Vagina (tissue), 2 donors: ENCODE results near the gene SGCD. TPM values are rescaled to one million over a fixed set of nuclear protein-coding genes. Genes with fewer than 3 reads are reported as not detected.

Source experiments
- DNase-seq, 2 donors: peaks; one replicate each; pipeline ENCODE4 v3.0.0-alpha.2; 2017; ENCODE audit errors: extremely low spot score in 2 of 2
- H3K27ac ChIP-seq: fragments of 200-600 bp; sonication (generic); one replicate; pipeline ENCODE4 v1.5.1; 2019
- H3K27me3 ChIP-seq: fragments of 200-600 bp; sonication (generic); one replicate; pipeline ENCODE4 v1.5.1; 2019
- H3K36me3 ChIP-seq, 2 donors: fragments of 200-600 bp; sonication (generic); one replicate each; pipeline ENCODE4 v1.5.1; 2017 to 2019
- H3K4me1 ChIP-seq: fragments of 200-600 bp; sonication (generic); one replicate; pipeline ENCODE4 v1.5.1; 2019
- H3K4me3 ChIP-seq, 2 donors: fragments of 200-600 bp; sonication (generic); 1 replicate in 1 of 2; 2 replicates in 1 of 2; pipeline ENCODE4 v1.5.1; 2016 to 2019
- H3K9me3 ChIP-seq: fragments of 200-600 bp; sonication (generic); one replicate; pipeline ENCODE4 v1.5.1; 2019
- POLR2A ChIP-seq, 2 donors: fragments of 450-650 bp; IDR thresholded peaks; one replicate each; pipeline ENCODE4 v1.6.1; 2017; ENCODE audit warnings: antibody characterized with exemption in 2 of 2, mild to moderate bottlenecking in 2 of 2, moderate library complexity in 2 of 2
- POLR2AphosphoS5 ChIP-seq, 2 donors: sonication (generic); formaldehyde crosslinking; IDR thresholded peaks; one replicate each; pipeline ENCODE4 v1.9.0; 2017; ENCODE audit warnings: antibody characterized with exemption in 2 of 2, mild to moderate bottlenecking in 2 of 2, low read depth in 1 of 2; ENCODE audit not compliant: insufficient read depth in 1 of 2
- intact Hi-C: fragments of 100-400 bp; cut with DNase I; formaldehyde crosslinking; loops from one replicate; pipeline ENCODE4 v1.15.1; 2023
- total RNA-seq: library from RNA; depleted of rRNA; stranded (reverse); fragments of >200 nt; gene quantifications from one replicate; pipeline ENCODE4 v1.2.3, GENCODE V29; 2016
- TF ChIP-seq, protein P1 (sequence below), 3 experiments: fragments of 450-650 bp in 2 of 3; fragments of 200-600 bp in 1 of 3; sonication (generic) in 1 of 3; IDR thresholded peaks; one replicate each; pipeline ENCODE4 v1.5.1; 2017 to 2019; ENCODE audit warnings: antibody characterized with exemption in 3 of 3, mild to moderate bottlenecking in 2 of 3, moderate library complexity in 2 of 3

Gene SGCD
- total RNA-seq, 1 donor from 2014 or later = 6.9 TPM

DNA sequence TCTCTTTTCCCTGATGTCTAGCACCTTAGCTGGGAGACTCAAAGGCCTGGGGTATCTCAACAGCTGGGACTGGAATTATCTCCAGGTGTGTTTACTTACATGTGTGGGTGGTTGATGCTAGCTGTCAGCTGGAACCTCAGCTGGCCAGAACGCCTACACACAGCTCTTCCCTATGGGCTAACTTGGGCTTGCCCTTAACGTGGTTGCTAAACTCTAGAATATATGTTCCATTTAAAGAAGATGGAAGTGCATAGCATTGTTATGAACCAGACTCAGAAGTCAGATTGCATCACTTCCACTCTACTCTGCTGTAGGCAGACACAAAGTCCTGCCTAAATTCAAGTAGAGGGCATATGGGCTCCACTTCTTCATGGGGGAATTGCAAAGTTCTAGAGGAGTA lies 29.3 kb downstream of the SGCD start:
- no peak for DNase-seq
- no peak for TF ChIP-seq POLR2A (IDR thresholded peaks at IDR 0.05)
- TF ChIP-seq, protein P1, sequence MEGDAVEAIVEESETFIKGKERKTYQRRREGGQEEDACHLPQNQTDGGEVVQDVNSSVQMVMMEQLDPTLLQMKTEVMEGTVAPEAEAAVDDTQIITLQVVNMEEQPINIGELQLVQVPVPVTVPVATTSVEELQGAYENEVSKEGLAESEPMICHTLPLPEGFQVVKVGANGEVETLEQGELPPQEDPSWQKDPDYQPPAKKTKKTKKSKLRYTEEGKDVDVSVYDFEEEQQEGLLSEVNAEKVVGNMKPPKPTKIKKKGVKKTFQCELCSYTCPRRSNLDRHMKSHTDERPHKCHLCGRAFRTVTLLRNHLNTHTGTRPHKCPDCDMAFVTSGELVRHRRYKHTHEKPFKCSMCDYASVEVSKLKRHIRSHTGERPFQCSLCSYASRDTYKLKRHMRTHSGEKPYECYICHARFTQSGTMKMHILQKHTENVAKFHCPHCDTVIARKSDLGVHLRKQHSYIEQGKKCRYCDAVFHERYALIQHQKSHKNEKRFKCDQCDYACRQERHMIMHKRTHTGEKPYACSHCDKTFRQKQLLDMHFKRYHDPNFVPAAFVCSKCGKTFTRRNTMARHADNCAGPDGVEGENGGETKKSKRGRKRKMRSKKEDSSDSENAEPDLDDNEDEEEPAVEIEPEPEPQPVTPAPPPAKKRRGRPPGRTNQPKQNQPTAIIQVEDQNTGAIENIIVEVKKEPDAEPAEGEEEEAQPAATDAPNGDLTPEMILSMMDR (IDR thresholded peaks at IDR 0.05) = no peak
- TF ChIP-seq POLR2AphosphoS5 (IDR thresholded peaks at IDR 0.05; ENCODE audit: insufficient read depth in 1 of 2, low read depth in 1 of 2) = no peak
- no peaks in the 10 kb centered on the region for H3K27me3 ChIP-seq
- no peak overlapping the region for H3K27ac ChIP-seq
- H3K4me1 ChIP-seq = no peaks in the 10 kb centered on the region
- H3K9me3 ChIP-seq = no peaks in the 10 kb centered on the region
- no peaks in the 10 kb centered on the region for H3K36me3 ChIP-seq
- H3K4me3 ChIP-seq = no peak overlapping the region
- intact Hi-C loops = no loop called here

DNA sequence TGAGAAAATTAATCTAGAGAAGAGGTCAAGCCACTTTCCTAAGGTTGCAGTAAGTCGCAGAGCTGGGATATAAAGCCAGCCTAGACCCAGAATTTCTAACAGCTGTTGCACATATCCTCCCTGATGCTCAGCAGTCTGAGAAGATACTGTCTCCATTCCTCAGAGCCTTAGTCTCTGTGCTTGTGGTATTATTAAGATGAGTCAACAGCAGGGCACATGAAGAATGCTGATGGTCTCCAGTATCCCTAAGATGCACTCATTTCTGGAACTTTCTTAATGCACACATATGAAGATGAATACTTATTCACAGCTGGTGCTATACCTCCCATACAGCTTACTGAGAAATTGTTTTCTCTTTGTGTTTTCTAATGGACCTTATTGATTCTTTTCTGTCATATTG lies 32.5 kb downstream of the SGCD start:
- Histone ChIP-seq H3K27me3 (no peaks in the 10 kb centered on the region), H3K27ac (no peak overlapping the region), H3K9me3 (no peaks in the 10 kb centered on the region), H3K4me1 (no peaks in the 10 kb centered on the region), H3K36me3 (no peaks in the 10 kb centered on the region), H3K4me3 (no peak overlapping the region)
- DNase-seq = no peak
- intact Hi-C loops = no loop called here
- TF ChIP-seq, protein P1 (IDR thresholded peaks at IDR 0.05) = no peak
- TF ChIP-seq POLR2AphosphoS5 (IDR thresholded peaks at IDR 0.05; ENCODE audit: insufficient read depth in 1 of 2, low read depth in 1 of 2) (no peak), POLR2A (IDR thresholded peaks at IDR 0.05) (no peak)

DNA sequence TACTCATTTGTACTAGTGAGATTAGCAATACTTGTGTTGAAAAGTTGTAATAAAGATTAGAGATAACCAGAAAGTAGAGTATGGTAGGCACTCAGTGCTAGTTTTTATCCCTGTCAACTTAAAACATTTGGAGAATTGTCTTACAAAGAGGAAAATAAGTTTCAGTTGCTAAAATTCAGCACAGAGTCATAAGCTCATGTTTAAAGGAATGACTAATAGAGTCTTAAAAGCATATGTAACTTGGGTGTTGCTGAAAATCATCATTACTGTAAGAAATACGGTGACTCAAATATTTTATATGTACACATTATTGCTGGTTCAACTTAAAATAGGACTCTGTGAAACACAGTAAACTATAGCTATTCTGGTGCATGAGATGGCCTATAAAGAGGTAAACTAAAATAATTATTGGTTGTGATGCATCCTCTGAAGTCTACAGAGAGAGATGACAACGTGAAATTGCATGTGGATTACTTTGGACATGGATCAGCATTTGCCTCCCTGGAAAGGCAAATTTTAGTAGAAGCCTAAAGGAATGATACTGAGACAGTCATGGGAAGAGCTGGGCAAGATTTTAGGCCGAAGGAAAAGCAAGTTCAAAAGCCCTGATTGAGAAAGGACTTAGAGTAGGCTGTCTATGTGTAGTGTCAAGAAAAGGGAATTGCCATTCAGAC lies 34.6 kb downstream of the SGCD start:
- H3K36me3 ChIP-seq = no peaks in the 10 kb centered on the region
- H3K4me1 ChIP-seq = peaks cover 5% of the 10 kb centered on the region
- H3K27me3 ChIP-seq = no peaks in the 10 kb centered on the region
- no peak for DNase-seq
- TF ChIP-seq POLR2AphosphoS5 (IDR thresholded peaks at IDR 0.05; ENCODE audit: insufficient read depth in 1 of 2, low read depth in 1 of 2) = no peak
- no peak for TF ChIP-seq POLR2A (IDR thresholded peaks at IDR 0.05)
- TF ChIP-seq, protein P1 (IDR thresholded peaks at IDR 0.05) = no peak
- intact Hi-C loops = no loop called here
- H3K4me3 ChIP-seq = no peak overlapping the region
- H3K27ac ChIP-seq = no peak overlapping the region
- no peaks in the 10 kb centered on the region for H3K9me3 ChIP-seq

DNA sequence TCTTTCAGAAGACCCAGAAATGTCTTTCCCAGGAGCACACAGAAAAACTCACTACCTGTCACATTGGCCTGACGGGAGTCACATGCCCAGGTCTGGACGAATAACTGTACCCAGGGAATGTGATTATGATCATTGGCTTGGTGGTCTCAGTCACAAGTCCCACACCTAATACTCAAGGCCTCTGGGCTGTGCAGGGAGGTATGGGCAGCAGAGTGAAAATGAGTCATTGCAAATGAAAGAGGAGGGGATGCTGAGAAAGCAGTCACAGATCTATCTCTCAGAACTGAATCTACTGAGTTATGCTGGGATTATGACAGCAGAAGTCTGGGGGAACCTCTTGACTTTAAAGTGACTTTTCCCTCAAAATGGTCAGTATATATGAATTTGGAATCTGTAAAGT lies 36.9 kb downstream of the SGCD start:
- H3K36me3 ChIP-seq = no peaks in the 10 kb centered on the region
- H3K27me3 ChIP-seq = no peaks in the 10 kb centered on the region
- DNase-seq = no peak
- intact Hi-C loops = no loop called here
- H3K9me3 ChIP-seq = no peaks in the 10 kb centered on the region
- peaks cover 5% of the 10 kb centered on the region for H3K4me1 ChIP-seq
- TF ChIP-seq, protein P1 (IDR thresholded peaks at IDR 0.05) = no peak
- TF ChIP-seq POLR2AphosphoS5 (IDR thresholded peaks at IDR 0.05; ENCODE audit: insufficient read depth in 1 of 2, low read depth in 1 of 2) (no peak), POLR2A (IDR thresholded peaks at IDR 0.05) (no peak)
- H3K27ac ChIP-seq = no peak overlapping the region
- no peak overlapping the region for H3K4me3 ChIP-seq

DNA sequence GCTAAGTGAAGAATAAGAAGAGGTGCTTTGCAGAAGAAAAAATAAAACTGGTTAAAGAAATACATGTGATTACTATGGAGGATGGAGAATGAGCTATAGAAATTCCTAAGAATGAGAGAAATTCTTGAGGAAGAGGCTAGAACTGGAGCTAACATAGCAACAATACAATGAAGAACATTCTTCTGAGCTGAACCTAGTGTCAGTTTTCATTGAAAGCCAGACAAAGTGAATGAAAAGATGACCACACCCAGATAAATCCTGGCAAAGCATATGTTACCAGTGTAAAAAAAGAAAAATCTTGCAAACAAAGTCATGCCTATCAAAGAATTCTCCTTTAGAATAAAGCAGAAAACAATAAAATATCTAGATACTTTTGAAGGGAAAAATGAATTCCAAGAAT lies 39.6 kb downstream of the SGCD start:
- TF ChIP-seq, protein P1 (IDR thresholded peaks at IDR 0.05) = no peak
- no peak for TF ChIP-seq POLR2AphosphoS5 (IDR thresholded peaks at IDR 0.05; ENCODE audit: insufficient read depth in 1 of 2, low read depth in 1 of 2)
- TF ChIP-seq POLR2A (IDR thresholded peaks at IDR 0.05) = no peak
- Histone ChIP-seq H3K27ac (no peak overlapping the region), H3K9me3 (no peaks in the 10 kb centered on the region), H3K27me3 (no peaks in the 10 kb centered on the region), H3K36me3 (no peaks in the 10 kb centered on the region), H3K4me1 (peaks cover 5% of the 10 kb centered on the region), H3K4me3 (no peak overlapping the region)
- no peak for DNase-seq
- intact Hi-C loops = no loop called here
